DMS153 (cell line): Measurements from ENCODE around the gene KREMEN1.
A peak's percentile ranks its signal among the peaks of the same experiment; 100 is the strongest.

Experiments
- DNase-seq: peaks from one replicate; lab custom pipeline; 2025; lab: John Stamatoyannopoulos, UW

Gene KREMEN1

GRCh38 chr22:29048822-29049654, 23.8 kb upstream of the KREMEN1 start:
- DNase-seq = peak; percentile 15

DNA sequence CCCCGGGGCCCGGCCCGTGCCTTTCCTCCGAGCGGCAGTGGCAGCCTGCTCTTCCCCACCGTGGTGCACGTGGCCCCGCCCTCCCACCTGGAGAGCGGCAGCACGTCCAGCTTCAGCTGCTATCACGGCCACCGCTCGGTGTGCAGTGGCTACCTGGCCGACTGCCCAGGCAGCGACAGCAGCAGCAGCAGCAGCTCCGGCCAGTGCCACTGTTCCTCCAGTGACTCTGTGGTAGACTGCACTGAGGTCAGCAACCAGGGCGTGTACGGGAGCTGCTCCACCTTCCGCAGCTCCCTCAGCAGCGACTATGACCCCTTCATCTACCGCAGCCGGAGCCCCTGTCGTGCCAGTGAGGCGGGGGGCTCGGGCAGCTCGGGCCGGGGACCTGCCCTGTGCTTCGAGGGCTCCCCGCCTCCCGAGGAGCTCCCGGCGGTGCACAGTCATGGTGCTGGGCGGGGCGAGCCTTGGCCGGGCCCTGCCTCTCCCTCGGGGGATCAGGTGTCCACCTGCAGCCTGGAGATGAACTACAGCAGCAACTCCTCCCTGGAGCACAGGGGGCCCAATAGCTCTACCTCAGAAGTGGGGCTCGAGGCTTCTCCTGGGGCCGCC, 23.1 kb upstream of the KREMEN1 start:
- DNase-seq = peak; percentile 61

DNA sequence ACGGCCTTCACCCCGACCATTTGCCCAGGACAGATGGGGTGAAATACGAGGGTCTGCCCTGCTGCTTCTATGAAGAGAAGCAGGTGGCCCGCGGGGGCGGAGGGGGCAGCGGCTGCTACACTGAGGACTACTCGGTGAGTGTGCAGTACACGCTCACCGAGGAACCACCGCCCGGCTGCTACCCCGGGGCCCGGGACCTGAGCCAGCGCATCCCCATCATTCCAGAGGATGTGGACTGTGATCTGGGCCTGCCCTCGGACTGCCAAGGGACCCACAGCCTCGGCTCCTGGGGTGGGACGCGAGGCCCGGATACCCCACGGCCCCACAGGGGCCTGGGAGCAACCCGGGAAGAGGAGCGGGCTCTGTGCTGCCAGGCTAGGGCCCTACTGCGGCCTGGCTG, 22.4 kb upstream of the KREMEN1 start:
- no peak for DNase-seq

DNA sequence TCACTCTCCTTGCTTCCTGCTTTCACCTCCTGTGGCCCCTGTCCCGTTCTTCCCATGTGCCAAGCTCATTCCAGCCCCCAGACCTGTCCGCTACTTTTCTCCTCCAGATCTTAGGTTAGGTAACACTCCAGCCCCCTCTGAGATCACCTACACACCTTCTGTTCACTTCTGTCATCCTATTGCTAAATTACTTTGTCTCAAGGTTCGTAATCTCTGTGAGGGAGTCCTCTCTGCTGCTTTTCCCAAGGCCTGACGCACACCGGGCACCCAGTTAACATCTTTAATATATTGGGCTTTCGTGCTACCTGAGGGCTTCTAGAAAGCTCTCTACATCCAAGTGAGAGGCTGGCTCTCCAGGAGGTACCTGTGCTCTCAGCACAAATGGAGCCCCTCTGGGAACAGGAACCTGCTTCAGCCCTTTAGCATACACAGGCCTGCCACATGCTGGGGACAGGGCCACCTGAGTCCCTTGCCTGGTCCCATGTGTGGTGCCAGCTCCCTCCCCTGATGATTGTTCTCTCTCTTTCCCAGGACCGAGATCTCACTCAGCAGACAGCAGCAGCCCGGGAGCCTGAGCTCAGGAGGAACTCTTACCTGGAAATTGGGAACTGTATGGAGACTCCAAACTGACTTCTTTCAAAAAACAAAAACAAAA, 19.7 kb upstream of the KREMEN1 start:
- no peak for DNase-seq

- no peak for DNase-seq
Measured at GRCh38 chr22:29054251-29054767, 18.5 kb upstream of the KREMEN1 start.

- no peak for DNase-seq
Measured at GRCh38 chr22:29055192-29055830, 17.5 kb upstream of the KREMEN1 start.

DNA sequence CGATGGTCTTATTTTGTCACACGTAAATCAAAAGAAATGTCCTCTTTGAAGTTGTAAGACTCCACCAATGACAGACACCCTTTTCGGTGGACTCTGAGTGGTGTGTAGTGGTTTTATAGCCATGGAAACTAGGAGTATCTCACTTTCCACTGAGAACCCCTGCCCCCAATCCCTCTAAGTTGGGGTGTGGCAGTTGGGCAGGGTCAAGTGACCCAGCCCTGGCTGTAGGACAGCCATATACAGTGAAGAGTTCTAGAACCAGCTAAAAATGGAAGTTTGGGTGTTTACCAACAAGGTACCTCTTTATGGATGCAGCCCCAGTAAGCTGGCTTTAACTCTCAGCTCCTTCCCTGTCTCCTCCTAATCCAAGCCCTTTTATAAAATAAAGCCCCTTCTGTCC, 16.4 kb upstream of the KREMEN1 start:
- DNase-seq = no peak

DNA sequence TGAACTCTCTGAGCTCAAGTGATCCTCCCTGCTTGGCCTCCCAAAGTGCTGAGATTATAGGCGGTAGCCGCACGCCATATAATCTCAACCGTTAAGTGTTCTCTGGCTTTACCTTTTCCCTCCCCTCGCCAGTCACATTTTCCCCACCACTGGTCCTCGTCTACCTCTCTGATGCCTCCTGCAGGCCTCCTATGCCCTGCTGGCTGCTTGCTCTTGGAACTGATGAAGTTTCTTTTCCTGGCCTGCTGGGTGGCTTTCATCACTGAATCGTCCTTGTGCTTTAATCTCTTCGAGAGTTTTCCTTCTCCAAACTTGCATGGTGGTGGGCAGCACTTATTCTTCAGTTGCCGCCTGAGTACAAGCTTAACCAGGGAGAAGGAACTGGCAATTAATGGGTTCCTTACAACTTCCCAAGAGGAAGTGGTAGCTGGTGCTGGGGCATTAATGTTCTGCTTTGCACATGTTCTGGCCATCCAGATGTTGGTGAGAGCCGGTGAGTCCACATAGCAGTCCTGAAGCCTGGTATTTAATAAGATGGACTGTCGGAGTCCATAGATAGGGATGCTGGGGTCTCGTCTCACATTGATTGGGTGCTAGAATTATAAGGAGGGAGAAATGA, 12.5 kb upstream of the KREMEN1 start:
- no peak for DNase-seq

- DNase-seq = no peak
Measured at GRCh38 chr22:29060931-29061330, 11.9 kb upstream of the KREMEN1 start.

GRCh38 chr22:29061773-29062172, 11.1 kb upstream of the KREMEN1 start, which contains the start of gene C22orf31:
C22orf31 (minus strand) TSS chr22:29061831; CDS start chr22:29061792, 39 bp downstream.
- DNase-seq = no peak

DNA sequence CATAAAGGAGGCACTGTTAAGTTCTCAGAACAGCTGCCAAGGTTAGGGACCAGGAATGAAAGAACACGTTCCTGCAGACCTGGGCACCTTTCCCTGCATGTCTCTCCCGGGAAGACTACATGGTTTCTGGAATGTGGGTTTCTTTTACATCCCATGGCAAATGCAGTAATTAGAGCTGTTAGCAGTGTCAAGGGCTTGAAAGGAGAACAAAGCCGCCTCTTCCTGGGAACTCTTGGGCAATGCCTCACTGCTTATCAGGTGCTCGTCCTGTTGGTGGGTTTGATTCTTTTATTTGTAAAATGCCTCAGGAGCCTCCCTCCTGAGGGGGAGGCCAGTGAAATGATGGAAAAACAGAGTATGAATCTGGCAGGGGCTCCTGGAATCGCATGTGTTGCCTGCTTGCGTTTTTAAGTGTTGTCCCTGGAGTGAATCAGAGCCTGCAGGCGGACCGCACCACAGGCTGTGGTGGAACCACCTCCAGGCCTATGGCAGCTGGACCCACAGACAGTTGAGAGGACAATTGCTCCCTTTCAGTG, 10.5 kb upstream of the KREMEN1 start:
- DNase-seq = peak; percentile 25

- no peak for DNase-seq
Measured at GRCh38 chr22:29065468-29066190, 7.2 kb upstream of the KREMEN1 start.

DNA sequence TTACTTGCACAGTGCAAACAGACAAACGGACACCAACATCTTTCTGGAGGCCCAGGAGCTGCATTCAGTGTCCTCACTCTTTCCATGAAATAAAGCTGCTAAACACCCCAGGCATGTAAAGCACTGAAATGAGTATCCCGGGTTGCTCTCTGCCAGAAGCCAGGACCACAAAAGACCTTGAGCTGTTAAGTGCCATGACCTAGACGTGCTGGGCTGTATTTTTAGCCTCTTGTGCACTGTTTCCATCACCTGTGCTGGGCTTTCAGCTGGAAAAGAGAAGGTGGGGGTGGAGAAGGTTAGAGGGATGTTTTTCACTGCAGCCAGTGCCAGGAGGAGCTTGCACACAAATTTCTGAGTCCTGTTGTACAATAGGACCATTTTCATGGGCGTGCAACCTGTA, 3.4 kb upstream of the KREMEN1 start:
- DNase-seq = no peak

GRCh38 chr22:29070490-29070889, 2.3 kb upstream of the KREMEN1 start:
- DNase-seq = no peak

- peak; percentile 45 for DNase-seq
Measured at GRCh38 chr22:29071261-29072045, 1.4 kb upstream of the KREMEN1 start.

- DNase-seq = peak; percentile 84
Measured at GRCh38 chr22:29072193-29072978, 449 bp upstream of the KREMEN1 start.

DNA sequence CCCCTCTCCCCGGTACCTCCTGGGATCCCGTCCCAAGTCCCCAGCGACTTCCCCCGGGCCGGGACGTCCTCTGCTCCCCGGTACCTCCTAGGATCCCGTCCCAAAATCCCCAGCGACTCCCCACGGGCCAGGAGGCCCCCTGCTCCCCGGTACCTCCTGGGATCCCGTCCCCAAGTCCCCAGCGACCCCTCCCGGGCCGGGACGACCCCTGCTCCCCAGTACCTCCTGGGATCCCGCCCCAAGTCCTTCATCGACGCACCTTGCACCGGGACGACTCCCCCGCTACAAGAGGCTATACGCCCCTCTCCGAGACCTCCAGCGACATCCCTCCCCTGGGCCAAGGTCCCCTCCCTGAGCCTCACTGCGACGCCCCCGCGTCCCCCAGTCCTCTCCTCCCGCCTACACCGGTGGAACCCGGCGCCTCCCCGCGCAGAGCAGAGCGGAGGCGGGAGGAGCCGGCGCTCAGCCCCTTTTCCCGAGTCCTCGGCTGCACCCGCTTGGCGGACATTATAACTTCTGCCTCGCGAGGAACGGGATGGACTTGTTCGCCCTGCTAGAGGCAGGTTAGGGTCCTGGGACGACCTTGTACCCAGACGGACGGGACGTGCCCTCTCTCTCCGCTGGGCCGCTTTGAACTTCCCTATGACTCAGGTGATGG, 912 bp downstream of the KREMEN1 start:
- peak; percentile 18 for DNase-seq

- no peak for DNase-seq
Measured at GRCh38 chr22:29074276-29074772, 1.5 kb downstream of the KREMEN1 start.
